Stimulated activated naive CD8-positive, alpha-beta T cell treated with anti-CD3 and anti-CD28 coated beads, Interleukin-15, amount 100 ng/mL, for 72 hours (primary cell): ENCODE data around the gene DRAXIN.
A peak's percentile ranks its signal among the peaks of the same experiment; 100 is the strongest.

Source experiments
- ATAC-seq: fragments of 150-1000 bp; cut with Tn5 transposase; 2 replicates; pipeline ENCODE4 v1.10.0; 2021; ENCODE audit warnings: mild to moderate bottlenecking, moderate library complexity
- DNase-seq, 2 donors: peaks; one replicate each; pipeline ENCODE4 v3.0.0; 2021 to 2022
- H3K27ac Mint-ChIP-seq, 2 donors: one replicate each; pipeline ENCODE4 v1.8.0; 2022; ENCODE audit warnings: mild to moderate bottlenecking in 2 of 2, mixed read lengths in 2 of 2, moderate library complexity in 2 of 2
- H3K27me3 Mint-ChIP-seq: one replicate; pipeline ENCODE4 v1.8.0; 2022; ENCODE audit warnings: mixed read lengths
- H3K4me1 Mint-ChIP-seq: one replicate; pipeline ENCODE4 v1.8.0; 2022; ENCODE audit warnings: mild to moderate bottlenecking, mixed read lengths
- H3K4me3 Mint-ChIP-seq, 2 donors: one replicate each; pipeline ENCODE4 v1.8.0; 2022; ENCODE audit warnings: mild to moderate bottlenecking in 2 of 2, mixed read lengths in 2 of 2, moderate library complexity in 1 of 2
- H3K9me3 Mint-ChIP-seq, 2 donors: one replicate each; pipeline ENCODE4 v1.8.0; 2022; ENCODE audit warnings: mixed read lengths in 2 of 2

The DRAXIN gene

GRCh38 chr1:11744287-11744686 lies 52.8 kb downstream of the DRAXIN start:
- H3K27ac Mint-ChIP-seq, result no peak overlapping the region

GRCh38 chr1:11746092-11746491 lies 54.6 kb downstream of the DRAXIN start:
- DNase-seq (no peak), ATAC-seq (no peak)
- Mint-ChIP-seq H3K27me3 (no peaks in the 10 kb centered on the region), H3K4me1 (peaks cover 41% of the 10 kb centered on the region), H3K4me3 (no peak overlapping the region), H3K27ac (no peak overlapping the region), H3K9me3 (no peaks in the 10 kb centered on the region)

More at GRCh38 chr1:11744287-11744686, 52.8 kb downstream of the DRAXIN start:
- Mint-ChIP-seq H3K4me3 (no peak overlapping the region), H3K4me1 (peaks cover 57% of the 10 kb centered on the region), H3K27me3 (no peaks in the 10 kb centered on the region), H3K9me3 (no peaks in the 10 kb centered on the region)
- DNase-seq (no peak), ATAC-seq (no peak)

- Mint-ChIP-seq H3K4me1 (peaks cover 32% of the 10 kb centered on the region), H3K4me3 (no peak overlapping the region), H3K9me3 (no peaks in the 10 kb centered on the region), H3K27ac (no peak overlapping the region), H3K27me3 (no peaks in the 10 kb centered on the region)
- ATAC-seq (no peak), DNase-seq (no peak)
These were observed 55.4 kb downstream of the DRAXIN start for GRCh38 chr1:11746795-11747487.

GRCh38 chr1:11748294-11749202 lies 57.0 kb downstream of the DRAXIN start:
- Mint-ChIP-seq H3K4me3 (peak overlapping the region in 1 of 2 donors; percentile 22), H3K9me3 (no peaks in the 10 kb centered on the region), H3K27me3 (no peaks in the 10 kb centered on the region), H3K4me1 (peaks cover 26% of the 10 kb centered on the region), H3K27ac (peak overlapping the region in 1 of 2 donors; percentile 66)
- DNase-seq (no peak), ATAC-seq (peak; percentile 45)

GRCh38 chr1:11749203-11749689 lies 57.7 kb downstream of the DRAXIN start:
- DNase-seq (peak; percentile 43 to 57), ATAC-seq (peak; percentile 86)
- H3K4me3 Mint-ChIP-seq, result peak overlapping the region in 1 of 2 donors; percentile 22

GRCh38 chr1:11749996-11750395 lies 58.5 kb downstream of the DRAXIN start:
- no peak overlapping the region for H3K4me3 Mint-ChIP-seq
- H3K27ac Mint-ChIP-seq, result no peak overlapping the region
- DNase-seq (no peak), ATAC-seq (no peak)
- H3K9me3 Mint-ChIP-seq, result no peaks in the 10 kb centered on the region
- H3K4me1 Mint-ChIP-seq, result peaks cover 26% of the 10 kb centered on the region
- H3K27me3 Mint-ChIP-seq, result no peaks in the 10 kb centered on the region

More at GRCh38 chr1:11749203-11749689, 57.7 kb downstream of the DRAXIN start:
- Mint-ChIP-seq H3K27me3 (no peaks in the 10 kb centered on the region), H3K9me3 (no peaks in the 10 kb centered on the region), H3K27ac (peak overlapping the region in 1 of 2 donors; percentile 66), H3K4me1 (peaks cover 26% of the 10 kb centered on the region)

GRCh38 chr1:11751087-11751486 lies 59.6 kb downstream of the DRAXIN start:
- ATAC-seq (no peak), DNase-seq (no peak)
- H3K9me3 Mint-ChIP-seq, result no peaks in the 10 kb centered on the region
- no peak overlapping the region for H3K4me3 Mint-ChIP-seq
- H3K27me3 Mint-ChIP-seq, result no peaks in the 10 kb centered on the region
- H3K4me1 Mint-ChIP-seq, result peaks cover 20% of the 10 kb centered on the region
- no peak overlapping the region for H3K27ac Mint-ChIP-seq

- H3K4me1 Mint-ChIP-seq, result peaks cover 20% of the 10 kb centered on the region
- H3K27me3 Mint-ChIP-seq, result no peaks in the 10 kb centered on the region
- peak overlapping the region in 1 of 2 donors; percentile 41 for H3K27ac Mint-ChIP-seq
- H3K9me3 Mint-ChIP-seq, result no peaks in the 10 kb centered on the region
- no peak for DNase-seq
- ATAC-seq, result peak; percentile 17
- no peak overlapping the region for H3K4me3 Mint-ChIP-seq
These were observed 61.0 kb downstream of the DRAXIN start for GRCh38 chr1:11752359-11753088.

- ATAC-seq (no peak), DNase-seq (no peak)
- H3K4me1 Mint-ChIP-seq, result peaks cover 15% of the 10 kb centered on the region
- no peaks in the 10 kb centered on the region for H3K9me3 Mint-ChIP-seq
- no peak overlapping the region for H3K4me3 Mint-ChIP-seq
- no peaks in the 10 kb centered on the region for H3K27me3 Mint-ChIP-seq
- H3K27ac Mint-ChIP-seq, result peak overlapping the region in 1 of 2 donors; percentile 21
These were observed 62.2 kb downstream of the DRAXIN start for GRCh38 chr1:11753555-11754208.

- Mint-ChIP-seq H3K27me3 (peaks cover 22% of the 10 kb centered on the region), H3K9me3 (no peaks in the 10 kb centered on the region), H3K27ac (no peak overlapping the region), H3K4me1 (peaks cover 15% of the 10 kb centered on the region), H3K4me3 (no peak overlapping the region)
- DNase-seq, result no peak
- no peak for ATAC-seq
These were observed 65.5 kb downstream of the DRAXIN start for GRCh38 chr1:11757047-11757446.

GRCh38 chr1:11759791-11760190 lies 68.3 kb downstream of the DRAXIN start:
- no peak for DNase-seq
- Mint-ChIP-seq H3K9me3 (no peaks in the 10 kb centered on the region), H3K4me1 (peaks cover 15% of the 10 kb centered on the region), H3K27ac (no peak overlapping the region), H3K4me3 (no peak overlapping the region), H3K27me3 (peaks cover 41% of the 10 kb centered on the region)
- ATAC-seq, result no peak

- Mint-ChIP-seq H3K9me3 (no peaks in the 10 kb centered on the region), H3K27me3 (peaks cover 41% of the 10 kb centered on the region), H3K27ac (no peak overlapping the region), H3K4me1 (peaks cover 15% of the 10 kb centered on the region), H3K4me3 (no peak overlapping the region)
- ATAC-seq, result no peak
- no peak for DNase-seq
These were observed 69.8 kb downstream of the DRAXIN start for GRCh38 chr1:11761285-11761684.

GRCh38 chr1:11761988-11762406 lies 70.5 kb downstream of the DRAXIN start, which contains the start of gene C1orf167:
C1orf167 (plus strand) TSS chr1:11762193; CDS start chr1:11764401, 2,208 bp downstream.
- Mint-ChIP-seq H3K9me3 (no peaks in the 10 kb centered on the region), H3K27me3 (peaks cover 41% of the 10 kb centered on the region), H3K4me3 (peak within 1 kb of the TSS in 1 of 2 donors; percentile 39), H3K27ac (no peak within 1 kb of the TSS), H3K4me1 (peaks cover 15% of the 10 kb centered on the region)
- DNase-seq (no peak), ATAC-seq (peak; percentile 43)

- Mint-ChIP-seq H3K27ac (no peak overlapping the region), H3K9me3 (no peaks in the 10 kb centered on the region), H3K4me1 (peaks cover 15% of the 10 kb centered on the region), H3K4me3 (no peak overlapping the region), H3K27me3 (peaks cover 41% of the 10 kb centered on the region)
- ATAC-seq (no peak), DNase-seq (no peak)
These were observed 72.6 kb downstream of the DRAXIN start for GRCh38 chr1:11764115-11764514.

GRCh38 chr1:11764519-11764918 lies 73.0 kb downstream of the DRAXIN start:
- H3K27ac Mint-ChIP-seq, result no peak overlapping the region
- no peak overlapping the region for H3K4me3 Mint-ChIP-seq
- H3K27me3 Mint-ChIP-seq, result peaks cover 41% of the 10 kb centered on the region
- H3K9me3 Mint-ChIP-seq, result no peaks in the 10 kb centered on the region
- ATAC-seq, result no peak
- DNase-seq, result no peak
- peaks cover 15% of the 10 kb centered on the region for H3K4me1 Mint-ChIP-seq
